Measurements from ENCODE around the gene CD40LG. TPM values are rescaled to one million over a fixed set of nuclear protein-coding genes. Genes with fewer than 3 reads are reported as not detected.

The CD40LG gene
- total RNA-seq, 1 experiment from 2014 or later: not detected

DNA sequence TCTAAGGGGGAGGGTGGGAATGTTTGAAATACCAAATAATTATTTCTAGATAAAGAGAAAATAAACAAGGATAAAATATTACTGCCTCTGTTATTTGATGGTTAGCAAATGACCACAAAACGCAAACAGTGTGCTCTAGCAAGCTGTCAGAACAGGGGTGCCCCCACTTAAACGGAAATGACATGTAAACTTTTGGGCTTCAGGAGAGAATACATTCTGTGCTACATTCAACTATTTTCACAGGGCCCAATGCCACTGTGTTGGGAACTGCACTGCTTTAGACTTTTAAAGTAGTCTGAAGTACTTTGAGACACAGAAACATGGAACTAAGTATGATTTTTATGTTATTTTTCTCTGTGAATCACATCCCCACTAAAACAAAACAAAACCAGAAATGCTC lies 14.1 kb downstream of the CD40LG start:
- Histone ChIP-seq H3K9me3 (ENCODE audit: insufficient read depth, low read depth) (peaks cover 4% of the 10 kb centered on the region; the same call in 1 of the 2 replicates), H3K36me3 (ENCODE audit: low read depth) (no peaks in the 10 kb centered on the region), H4K20me1 (ENCODE audit: insufficient read depth) (no peaks in the 10 kb centered on the region), H3K4me3 (no peak overlapping the region), H3K27me3 (ENCODE audit: insufficient read depth, low read depth) (peaks cover 12% of the 10 kb centered on the region; the same call in 1 of the 2 replicates), H3K4me1 (replicated peaks; ENCODE audit: insufficient read depth) (no peaks in the 10 kb centered on the region), H2AFZ (no peak overlapping the region), H3K9me2 (ENCODE audit: insufficient read depth) (no peaks in the 10 kb centered on the region), H3F3A (ENCODE audit: insufficient read depth, low read depth) (no peaks in the 10 kb centered on the region), H3K27ac (no peak overlapping the region), H3K4me2 (no peak overlapping the region), H3K79me2 (ENCODE audit: low read depth) (no peaks in the 10 kb centered on the region)
- intact Hi-C loops (cut with micrococcal nuclease; ENCODE audit: unreplicated experiment): no loop called here
- TF ChIP-seq EZH2 (IDR thresholded peaks at IDR 0.05; ENCODE audit: low read depth): no peak
- TF ChIP-seq, protein P1, sequence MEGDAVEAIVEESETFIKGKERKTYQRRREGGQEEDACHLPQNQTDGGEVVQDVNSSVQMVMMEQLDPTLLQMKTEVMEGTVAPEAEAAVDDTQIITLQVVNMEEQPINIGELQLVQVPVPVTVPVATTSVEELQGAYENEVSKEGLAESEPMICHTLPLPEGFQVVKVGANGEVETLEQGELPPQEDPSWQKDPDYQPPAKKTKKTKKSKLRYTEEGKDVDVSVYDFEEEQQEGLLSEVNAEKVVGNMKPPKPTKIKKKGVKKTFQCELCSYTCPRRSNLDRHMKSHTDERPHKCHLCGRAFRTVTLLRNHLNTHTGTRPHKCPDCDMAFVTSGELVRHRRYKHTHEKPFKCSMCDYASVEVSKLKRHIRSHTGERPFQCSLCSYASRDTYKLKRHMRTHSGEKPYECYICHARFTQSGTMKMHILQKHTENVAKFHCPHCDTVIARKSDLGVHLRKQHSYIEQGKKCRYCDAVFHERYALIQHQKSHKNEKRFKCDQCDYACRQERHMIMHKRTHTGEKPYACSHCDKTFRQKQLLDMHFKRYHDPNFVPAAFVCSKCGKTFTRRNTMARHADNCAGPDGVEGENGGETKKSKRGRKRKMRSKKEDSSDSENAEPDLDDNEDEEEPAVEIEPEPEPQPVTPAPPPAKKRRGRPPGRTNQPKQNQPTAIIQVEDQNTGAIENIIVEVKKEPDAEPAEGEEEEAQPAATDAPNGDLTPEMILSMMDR (conservative IDR thresholded peaks at IDR 0.05): no peak
- BruUV-seq (replicated peaks): no TSS peak
- DNase-seq: no peak
- ChIA-PET POLR2A (ENCODE audit: unreplicated experiment) (no interaction called here), CTCF (no interaction called here)

DNA sequence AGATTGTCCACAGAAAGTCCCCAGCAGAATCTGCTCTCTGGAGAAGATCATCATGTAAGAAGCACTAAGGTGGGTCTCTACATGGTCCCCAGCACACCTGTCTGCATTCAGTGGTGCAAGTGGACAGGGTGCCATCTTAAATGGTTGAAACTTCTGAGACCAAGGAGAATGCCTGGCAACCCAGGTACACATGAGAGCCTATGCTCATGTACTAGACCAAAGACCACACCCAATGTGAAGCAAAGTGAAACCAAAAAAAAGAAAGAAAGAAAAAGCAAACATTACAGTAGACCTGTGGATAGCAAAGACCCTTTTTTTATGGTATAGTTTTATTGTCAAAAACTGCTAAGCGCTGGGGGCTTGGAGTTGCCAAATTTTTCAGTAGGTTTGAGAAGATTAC lies 15.0 kb downstream of the CD40LG start:
- POLR2A ChIA-PET (ENCODE audit: unreplicated experiment): no interaction called here

DNA sequence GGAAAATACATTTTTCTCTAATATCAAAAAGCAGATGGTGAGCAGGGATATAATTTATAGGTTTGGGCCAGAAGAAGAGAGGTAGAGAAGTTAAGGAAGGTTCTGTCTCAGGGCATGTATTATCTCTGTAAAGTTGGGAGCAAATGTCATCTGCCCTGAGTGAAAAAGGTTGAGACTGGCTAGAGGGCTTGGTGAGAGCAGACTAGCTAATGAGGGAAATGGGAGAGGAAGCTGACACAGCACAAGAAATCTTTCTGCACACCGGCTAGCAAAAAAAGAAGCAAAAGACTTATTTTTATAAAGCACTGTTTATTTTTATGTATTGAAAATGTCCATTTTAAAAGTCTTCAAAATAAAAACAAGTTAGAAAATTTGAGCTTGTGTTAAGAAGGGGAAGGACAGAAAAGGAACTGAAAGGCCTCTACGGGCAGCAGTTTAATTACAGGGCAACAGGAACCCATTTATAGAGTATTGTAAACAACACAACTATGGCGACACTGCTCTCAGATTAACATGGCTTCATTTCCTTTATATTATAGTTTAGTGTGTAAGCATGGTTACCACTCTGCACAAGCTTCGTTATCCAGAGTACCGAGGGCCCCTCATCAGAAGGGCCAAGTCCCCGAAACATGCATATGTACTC lies 17.4 kb downstream of the CD40LG start:
- Histone ChIP-seq H3K4me1 (replicated peaks; ENCODE audit: insufficient read depth) (no peaks in the 10 kb centered on the region), H3K79me2 (ENCODE audit: low read depth) (no peaks in the 10 kb centered on the region), H3K4me3 (no peak overlapping the region), H3K9me2 (ENCODE audit: insufficient read depth) (no peaks in the 10 kb centered on the region), H3K4me2 (no peak overlapping the region), H3K9me3 (ENCODE audit: insufficient read depth, low read depth) (peaks cover 4% of the 10 kb centered on the region; the same call in 1 of the 2 replicates), H3K36me3 (ENCODE audit: low read depth) (no peaks in the 10 kb centered on the region), H2AFZ (no peak overlapping the region), H3K27me3 (ENCODE audit: insufficient read depth, low read depth) (no peaks in the 10 kb centered on the region), H3F3A (ENCODE audit: insufficient read depth, low read depth) (no peaks in the 10 kb centered on the region), H3K27ac (no peak overlapping the region), H4K20me1 (ENCODE audit: insufficient read depth) (no peaks in the 10 kb centered on the region)
- DNase-seq: no peak
- ChIA-PET POLR2A (ENCODE audit: unreplicated experiment) (no interaction called here), CTCF (no interaction called here)
- TF ChIP-seq EZH2 (IDR thresholded peaks at IDR 0.05; ENCODE audit: low read depth): no peak
- TF ChIP-seq, protein P1 (conservative IDR thresholded peaks at IDR 0.05): no peak
- BruUV-seq (replicated peaks): no TSS peak
- intact Hi-C loops (cut with micrococcal nuclease; ENCODE audit: unreplicated experiment): no loop called here

More for the DNA sequence above, 15.0 kb downstream of the CD40LG start:
- TF ChIP-seq, protein P1 (conservative IDR thresholded peaks at IDR 0.05): no peak
- Histone ChIP-seq H3K36me3 (ENCODE audit: low read depth) (no peaks in the 10 kb centered on the region), H3F3A (ENCODE audit: insufficient read depth, low read depth) (no peaks in the 10 kb centered on the region), H3K4me3 (no peak overlapping the region), H3K79me2 (ENCODE audit: low read depth) (no peaks in the 10 kb centered on the region), H3K27ac (no peak overlapping the region), H3K27me3 (ENCODE audit: insufficient read depth, low read depth) (peaks cover 4% of the 10 kb centered on the region; the same call in 1 of the 2 replicates), H4K20me1 (ENCODE audit: insufficient read depth) (no peaks in the 10 kb centered on the region), H2AFZ (no peak overlapping the region), H3K9me3 (ENCODE audit: insufficient read depth, low read depth) (peaks cover 4% of the 10 kb centered on the region; the same call in 1 of the 2 replicates), H3K4me2 (no peak overlapping the region), H3K4me1 (replicated peaks; ENCODE audit: insufficient read depth) (no peaks in the 10 kb centered on the region), H3K9me2 (ENCODE audit: insufficient read depth) (no peaks in the 10 kb centered on the region)
- CTCF ChIA-PET: no interaction called here
- intact Hi-C loops (cut with micrococcal nuclease; ENCODE audit: unreplicated experiment): no loop called here
- no peak for DNase-seq
- no TSS peak for BruUV-seq (replicated peaks)

All from PC-9 (cell line).